GM21825 (cell line): ENCODE results near the gene AP2A1.

Experiments used
- ATAC-seq: cut with Tn5 transposase; IDR thresholded peaks from one replicate; pipeline ENCODE4 v1.9.1; 2021; ENCODE audit warnings: mild to moderate bottlenecking, moderate library complexity; ENCODE audit not compliant: unreplicated experiment

AP2A1 gene

GRCh38 chr19:49766007-49766929 is 533 bp upstream of the AP2A1 start:
- peak; percentile 88 for ATAC-seq

DNA sequence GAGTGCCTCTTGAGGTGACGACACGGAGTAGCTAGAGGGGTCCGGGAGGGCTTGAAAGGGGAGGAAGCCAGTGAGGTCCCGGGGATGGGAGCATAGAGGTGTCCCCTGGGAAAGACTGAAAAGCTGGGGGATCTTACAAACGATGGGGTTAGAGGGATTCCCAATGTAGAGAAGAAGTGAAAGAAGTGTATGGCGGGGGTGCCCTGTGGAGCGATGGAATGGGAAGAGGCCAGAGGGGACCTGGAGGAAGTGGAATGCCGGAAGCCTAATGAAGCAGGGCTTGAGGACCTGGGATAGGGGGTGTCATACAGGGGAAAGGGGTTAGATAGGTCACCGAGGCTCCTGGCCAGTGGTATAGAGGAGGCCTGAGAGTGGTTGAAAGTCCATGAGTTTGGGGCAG is 580 bp downstream of the AP2A1 start:
- no peak for ATAC-seq

DNA sequence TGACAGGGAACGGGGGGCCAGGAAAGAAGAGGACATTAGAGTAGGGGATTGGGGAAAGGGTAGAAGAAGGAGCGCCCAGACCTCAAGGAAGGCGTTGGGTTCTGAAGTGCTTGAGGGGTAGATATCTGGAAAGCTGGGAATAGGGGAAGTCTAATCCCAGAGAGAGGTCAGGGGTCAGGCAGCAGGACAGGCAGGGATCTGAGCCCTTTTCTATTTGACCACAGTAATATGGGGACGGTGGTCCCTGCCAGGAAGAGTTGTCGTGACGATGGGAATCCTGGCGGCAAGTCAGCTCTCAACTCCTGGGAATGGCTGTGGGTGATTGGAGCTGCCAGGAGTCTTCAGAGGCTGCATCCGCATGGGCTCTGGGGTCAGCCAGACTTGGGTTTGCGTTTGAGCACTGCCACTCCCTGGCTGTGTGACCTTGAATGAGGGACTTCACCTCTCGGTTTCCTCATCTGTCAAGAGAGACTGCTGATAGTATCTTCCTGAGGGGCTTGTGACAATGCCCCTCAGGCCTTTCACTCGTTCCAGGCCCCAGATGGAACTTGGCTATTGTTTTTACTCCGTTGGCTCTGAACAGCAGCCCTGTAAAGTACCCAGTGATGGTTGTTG is 1.3 kb downstream of the AP2A1 start:
- ATAC-seq: no peak

- no peak for ATAC-seq
Measured at GRCh38 chr19:49770529-49770928, 3.7 kb downstream of the AP2A1 start.

DNA sequence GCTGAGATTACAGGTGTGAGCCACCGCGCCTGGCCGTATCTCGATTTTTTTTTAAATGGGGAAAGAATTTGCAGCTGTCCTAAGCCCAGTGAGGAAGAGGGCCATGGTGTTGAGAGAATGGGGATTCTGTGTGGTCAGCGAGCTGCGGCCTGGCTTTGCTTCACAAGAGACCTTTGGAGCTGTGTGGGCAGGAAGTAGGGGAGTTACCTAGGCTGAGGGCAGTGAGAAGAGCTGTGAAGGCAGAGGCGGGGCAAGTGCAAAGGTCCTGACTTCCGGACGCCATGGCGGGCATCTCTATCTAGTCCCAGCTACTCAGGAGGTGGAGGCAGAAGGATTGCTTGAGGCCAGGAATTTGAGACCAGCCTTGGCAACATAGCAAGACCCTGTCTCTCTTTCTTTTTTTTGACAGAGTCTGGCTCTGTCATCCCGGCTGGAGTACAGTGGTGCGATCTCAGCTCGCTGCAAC is 4.9 kb downstream of the AP2A1 start:
- ATAC-seq: no peak

GRCh38 chr19:49772850-49773432 is 6.1 kb downstream of the AP2A1 start:
- no peak for ATAC-seq

DNA sequence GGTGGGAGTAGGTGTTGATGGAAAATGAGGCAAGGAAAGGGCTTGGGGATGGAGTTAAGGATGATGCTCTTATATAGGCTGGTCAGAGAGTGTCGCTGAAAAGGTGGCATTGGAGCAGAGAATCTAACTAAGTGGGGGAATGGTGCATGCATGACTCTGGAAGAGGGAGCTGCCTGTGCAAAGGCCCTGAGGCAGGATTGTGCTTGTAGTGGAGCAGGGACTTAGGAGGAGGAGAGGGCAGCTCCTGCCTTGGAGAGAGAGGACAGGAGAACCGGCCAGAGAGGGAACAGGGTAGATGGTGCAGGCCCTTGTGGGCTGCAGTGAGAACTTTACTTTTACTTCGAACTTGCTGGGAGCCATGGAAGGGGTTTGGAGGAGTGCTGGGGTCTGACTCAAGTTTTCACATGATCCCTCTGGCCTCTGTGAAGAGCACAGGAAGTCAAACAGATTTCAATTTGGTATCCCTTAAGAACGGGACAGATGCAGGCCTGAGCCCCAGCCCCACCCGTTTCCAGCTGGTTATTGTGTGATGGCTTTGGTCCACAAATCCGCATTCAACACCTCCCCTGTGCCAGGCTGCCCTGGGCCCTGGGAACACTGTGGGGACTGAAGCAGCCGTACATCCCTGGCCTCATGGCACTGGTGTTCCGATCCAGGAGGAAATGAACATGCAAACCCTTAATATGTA is 7.0 kb downstream of the AP2A1 start:
- ATAC-seq: no peak

GRCh38 chr19:49774969-49775368 is 8.2 kb downstream of the AP2A1 start:
- ATAC-seq: no peak

- ATAC-seq: no peak
Measured at GRCh38 chr19:49775742-49776370, 9.1 kb downstream of the AP2A1 start.

GRCh38 chr19:49776371-49776764 is 9.6 kb downstream of the AP2A1 start:
- no peak for ATAC-seq

DNA sequence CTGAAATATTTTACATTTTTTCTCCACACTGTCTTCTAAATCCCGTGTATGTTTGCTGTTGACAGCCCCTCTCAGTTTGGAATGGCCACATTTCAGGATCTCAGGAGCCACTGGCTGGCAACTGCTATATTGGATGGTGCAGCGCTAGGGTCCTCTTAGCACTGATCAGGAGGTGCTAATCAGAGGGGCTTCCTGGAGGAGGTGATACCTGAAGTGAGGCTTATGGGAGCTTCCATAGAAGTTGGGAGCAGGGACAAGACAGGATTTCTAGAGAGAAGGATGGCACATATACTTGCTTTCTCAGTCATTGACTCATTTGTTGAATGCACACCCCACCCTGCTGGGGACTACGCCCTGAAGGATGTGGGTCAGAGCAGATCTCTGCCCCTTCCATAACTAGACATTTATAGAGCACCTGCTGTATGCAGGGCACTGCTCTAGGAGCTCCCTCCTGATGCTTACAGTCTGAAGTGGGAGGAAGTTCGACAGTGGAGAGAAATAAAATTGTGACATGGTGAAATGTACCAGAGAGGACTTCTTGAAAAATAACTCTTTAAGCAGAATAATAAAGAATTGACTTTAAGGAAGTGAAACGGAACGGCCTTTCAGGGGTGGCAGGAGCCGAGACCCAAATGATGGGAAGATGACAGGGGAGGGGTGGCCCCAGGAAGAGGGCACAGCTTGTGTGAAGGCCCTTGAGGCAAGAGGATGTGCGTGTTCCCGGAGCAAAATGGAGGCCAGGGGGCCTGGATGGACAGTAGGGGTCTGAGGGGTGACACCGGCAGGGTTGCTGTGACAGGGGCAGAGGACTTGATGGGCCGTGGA is 13.1 kb downstream of the AP2A1 start:
- no peak for ATAC-seq

DNA sequence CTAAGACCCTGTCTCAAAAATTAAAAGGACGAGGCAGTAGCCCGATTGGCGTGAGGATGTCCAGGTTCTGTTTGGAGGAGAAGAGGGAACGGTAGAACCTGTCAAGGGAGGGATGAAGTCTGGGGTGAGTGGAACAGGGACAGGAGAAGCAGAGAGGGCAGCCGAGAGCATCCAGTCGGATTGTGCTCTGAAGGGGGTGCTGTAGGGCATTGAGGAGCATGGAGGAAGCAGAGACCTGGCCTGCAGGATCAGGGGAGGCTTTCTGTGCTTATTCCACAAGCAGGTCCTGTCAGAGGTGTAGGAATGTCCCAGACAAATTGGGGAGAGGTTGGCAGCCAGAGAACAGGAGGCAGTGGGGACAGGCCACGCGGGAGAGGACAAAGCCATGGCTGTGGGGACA is 14.1 kb downstream of the AP2A1 start:
- ATAC-seq: no peak

DNA sequence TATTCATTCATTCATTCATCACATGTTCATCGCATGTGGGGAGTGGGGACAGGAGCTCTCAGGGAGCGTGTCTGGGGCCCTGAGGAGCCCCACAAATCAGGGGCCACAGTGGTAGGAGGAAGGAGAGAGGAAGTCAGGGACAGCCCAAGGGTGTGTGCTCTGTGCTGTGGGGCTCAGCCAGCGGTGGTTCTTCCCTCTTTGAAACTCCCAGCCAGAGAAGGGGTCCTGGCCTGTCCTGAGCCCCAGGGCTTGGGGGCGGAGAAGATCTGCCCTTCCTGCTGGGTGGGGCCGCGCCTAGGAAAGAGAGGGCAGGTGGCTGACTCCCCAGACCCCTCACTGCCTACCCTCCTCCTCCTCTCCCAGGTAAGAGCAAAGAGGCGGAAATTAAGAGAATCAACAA is 14.6 kb downstream of the AP2A1 start:
- no peak for ATAC-seq

- ATAC-seq: no peak
Measured at GRCh38 chr19:49782515-49782914, 15.7 kb downstream of the AP2A1 start.

GRCh38 chr19:49786376-49786820 is 19.6 kb downstream of the AP2A1 start:
- ATAC-seq: no peak

GRCh38 chr19:49787746-49788145 is 20.9 kb downstream of the AP2A1 start:
- ATAC-seq: no peak

GRCh38 chr19:49788857-49789256 is 22.1 kb downstream of the AP2A1 start:
- no peak for ATAC-seq

GRCh38 chr19:49790866-49791265 is 24.1 kb downstream of the AP2A1 start:
- no peak for ATAC-seq

- ATAC-seq: no peak
Measured at GRCh38 chr19:49791776-49792445, 25.1 kb downstream of the AP2A1 start.
